HG03354 (cell line): ENCODE results near the gene PUS7L.

Experiments
- ATAC-seq: cut with Tn5 transposase; IDR thresholded peaks from one replicate; pipeline ENCODE4 v1.9.1; 2021; ENCODE audit warnings: mild to moderate bottlenecking; ENCODE audit not compliant: unreplicated experiment, poor library complexity, severe bottlenecking

The PUS7L gene

DNA sequence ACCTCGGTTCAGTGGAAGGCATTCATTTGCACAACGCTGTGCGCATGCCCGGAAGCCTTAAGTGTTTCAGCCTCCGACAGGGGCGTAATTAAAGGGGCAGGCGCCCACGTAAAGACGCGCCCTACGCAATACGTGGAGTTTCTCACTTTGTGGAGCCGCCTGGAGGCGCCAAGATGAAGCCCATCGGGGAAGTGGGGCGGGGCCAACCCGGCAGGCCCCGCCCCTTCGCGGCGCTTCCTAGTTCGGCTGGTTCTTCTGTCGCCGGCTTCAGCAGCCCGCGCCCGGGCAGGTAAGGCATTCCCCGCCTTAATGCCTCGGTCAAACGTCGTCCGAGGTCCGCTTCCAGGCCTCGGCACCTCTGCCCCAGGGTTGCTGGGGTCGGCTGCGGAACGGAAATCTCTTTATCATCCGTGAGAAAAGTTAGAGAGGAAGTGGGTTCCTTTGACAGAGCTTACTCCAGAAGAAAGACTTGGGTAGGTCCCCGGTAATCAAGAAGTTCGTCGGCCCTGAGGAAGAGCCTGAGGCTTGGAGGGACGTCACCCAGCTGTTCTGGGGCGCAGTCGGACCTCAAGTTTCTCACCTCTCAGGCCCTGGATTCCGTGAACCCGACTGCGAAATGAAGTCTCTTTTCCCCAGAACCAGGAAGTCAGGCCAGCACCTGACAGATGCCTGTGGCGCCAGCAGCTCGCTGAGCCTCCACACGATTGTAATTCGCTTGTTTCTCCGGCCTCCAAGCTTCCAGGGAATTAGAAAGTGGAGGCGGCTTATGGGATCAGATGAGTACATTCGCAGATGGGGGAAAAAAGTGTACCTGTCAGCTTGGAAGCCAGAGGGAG is at the start of gene PUS7L, which contains the start of gene IRAK4:
TSS of gene PUS7L (minus strand) at position 63 of the 836 bp plus-strand sequence. CDS start 3,545 bp downstream, outside the sequence.
TSS of gene IRAK4 (plus strand) at position 224 of the 836 bp plus-strand sequence. CDS start 9,161 bp downstream, outside the sequence.
- ATAC-seq, result peak; percentile 97

DNA sequence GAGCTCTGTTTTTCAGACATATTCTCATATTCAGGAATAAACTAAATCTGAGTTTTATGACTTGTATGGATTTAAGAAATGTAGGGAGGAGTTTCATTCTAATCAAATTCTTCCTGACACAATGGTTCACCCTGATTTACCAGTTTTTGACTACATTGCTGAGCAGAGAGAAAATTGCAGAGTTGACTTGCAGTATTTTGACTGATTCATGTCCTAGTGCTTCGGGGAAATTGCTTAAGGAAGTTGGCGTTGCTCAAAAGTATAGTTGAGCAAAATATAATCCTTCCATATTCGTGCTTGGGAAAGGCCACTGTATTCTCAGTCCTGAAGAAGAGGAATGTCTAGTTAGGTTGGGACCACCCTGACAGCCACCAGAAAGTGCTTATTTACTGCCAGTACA is 48.8 kb upstream of the PUS7L start:
- no peak for ATAC-seq

- ATAC-seq, result no peak
Observed at GRCh38 chr12:43806737-43807072, 48.1 kb upstream of the PUS7L start.

- ATAC-seq, result peak; percentile 96
Observed at GRCh38 chr12:43805860-43806736, 47.5 kb upstream of the PUS7L start, which contains the start of gene TWF1. Gene TWF1, minus strand, starts transcription at chr12:43806317. Its CDS starts 72 bp downstream, at chr12:43806245.

- peak; percentile 33 for ATAC-seq
Observed at GRCh38 chr12:43805149-43805859, 46.7 kb upstream of the PUS7L start.

DNA sequence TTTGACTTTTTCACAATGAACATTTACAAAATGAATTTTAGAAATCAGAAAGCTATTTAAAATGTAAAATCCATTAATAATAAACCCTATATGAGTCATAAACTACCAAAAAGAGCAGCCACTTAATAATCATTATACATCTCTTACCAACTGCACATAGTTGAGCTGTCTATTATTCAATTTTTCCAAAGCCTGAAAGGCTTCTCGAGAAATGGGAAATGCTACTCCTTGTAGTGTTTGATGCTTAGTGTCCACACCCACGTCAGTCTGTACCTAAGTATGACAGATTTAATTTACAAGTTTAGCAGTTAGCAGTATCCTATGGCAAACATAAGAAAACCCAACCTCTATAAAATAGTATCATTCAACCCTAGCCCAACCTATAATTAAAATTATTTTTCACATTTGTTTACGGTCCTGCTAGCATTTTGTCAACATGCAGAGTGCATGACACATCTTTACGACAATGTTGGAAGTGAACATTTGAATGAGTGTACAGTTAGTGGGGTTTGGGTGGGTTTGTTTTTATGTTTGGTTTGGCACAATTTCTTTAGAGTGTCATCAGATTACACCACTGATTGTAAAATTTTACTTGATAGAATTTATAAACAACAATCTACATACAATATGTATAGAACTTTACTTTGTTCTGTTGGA is 39.1 kb upstream of the PUS7L start:
- ATAC-seq, result no peak

DNA sequence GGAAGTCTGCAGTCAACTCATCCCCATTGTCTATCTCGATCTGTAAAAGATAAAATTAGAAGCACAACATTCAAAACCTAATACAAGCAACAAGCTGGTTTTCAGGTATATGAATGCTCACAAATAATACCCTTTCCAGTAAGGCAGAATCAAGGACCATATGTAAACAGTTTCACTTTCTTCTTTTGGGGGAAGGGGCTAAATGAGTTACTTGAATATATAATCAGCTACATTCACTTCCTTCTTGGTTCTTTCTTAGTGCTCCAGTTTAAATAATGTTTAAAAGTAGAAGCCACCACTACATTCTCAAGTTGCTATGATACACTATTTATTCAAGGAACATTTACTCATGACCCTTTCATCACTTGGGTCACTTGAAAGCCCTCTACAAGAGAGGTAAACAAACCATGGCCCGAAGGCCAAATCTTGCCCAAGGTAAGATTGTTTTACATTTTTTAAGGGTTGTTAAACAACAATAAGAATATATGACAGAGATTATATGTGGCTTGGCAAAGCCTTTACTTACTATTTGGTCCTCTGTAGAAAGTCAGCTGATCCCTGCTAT is 37.2 kb upstream of the PUS7L start:
- ATAC-seq, result peak; percentile 61

DNA sequence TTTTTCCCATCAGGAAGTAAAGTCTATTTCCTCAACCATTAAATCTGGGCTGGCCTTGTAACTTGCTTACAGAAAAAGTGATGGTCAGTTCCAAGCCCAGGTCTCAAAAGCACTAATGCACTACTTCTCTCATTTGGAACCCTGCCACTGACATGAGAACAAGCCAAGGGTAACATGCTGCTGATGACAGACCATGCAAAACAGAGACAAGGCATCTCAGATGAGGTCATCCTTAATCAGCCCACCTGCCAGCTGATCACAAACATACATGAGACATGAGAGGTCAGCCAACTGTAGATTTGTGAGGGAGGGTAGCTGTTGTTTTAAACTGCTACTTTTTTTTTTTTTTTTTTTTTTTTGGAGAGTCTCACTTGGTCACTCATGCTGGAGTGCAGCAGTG is 31.4 kb upstream of the PUS7L start:
- peak; percentile 62 for ATAC-seq

DNA sequence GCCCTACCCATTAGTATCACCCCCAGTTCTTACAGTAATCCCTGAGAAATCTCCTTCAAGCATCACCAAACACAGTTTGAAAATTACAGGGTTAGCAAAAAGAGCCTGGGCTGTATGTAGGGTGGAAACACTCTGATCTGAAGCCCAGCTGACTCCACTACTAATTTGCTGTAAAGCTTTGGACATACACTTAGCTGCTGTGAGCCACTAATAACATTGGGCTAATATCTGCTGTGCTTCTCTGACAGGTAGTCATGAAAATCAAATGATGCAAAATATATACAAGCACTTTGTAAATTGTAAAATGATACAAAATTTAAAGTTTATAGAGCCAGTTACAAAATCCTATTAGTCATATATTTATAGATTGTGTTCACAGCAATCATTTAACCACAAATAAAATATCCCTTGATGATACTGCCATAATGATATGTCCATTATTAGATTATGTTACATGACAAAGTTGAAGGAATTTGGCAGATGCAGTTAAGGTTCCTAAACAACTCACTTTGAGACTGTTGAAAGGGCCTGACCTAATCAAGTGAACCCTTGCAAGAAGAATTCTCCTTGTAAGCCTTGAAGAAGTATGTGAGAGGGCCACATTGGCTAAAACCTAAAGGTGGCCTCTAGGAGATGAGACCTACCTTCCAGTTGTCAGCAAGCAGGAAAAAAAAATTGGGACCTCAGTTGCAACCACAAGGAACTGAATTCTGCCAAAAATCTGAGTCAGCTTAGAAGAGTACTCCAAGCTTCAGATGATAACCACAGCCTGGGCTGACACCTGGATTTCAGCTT is 28.5 kb upstream of the PUS7L start:
- ATAC-seq, result no peak

DNA sequence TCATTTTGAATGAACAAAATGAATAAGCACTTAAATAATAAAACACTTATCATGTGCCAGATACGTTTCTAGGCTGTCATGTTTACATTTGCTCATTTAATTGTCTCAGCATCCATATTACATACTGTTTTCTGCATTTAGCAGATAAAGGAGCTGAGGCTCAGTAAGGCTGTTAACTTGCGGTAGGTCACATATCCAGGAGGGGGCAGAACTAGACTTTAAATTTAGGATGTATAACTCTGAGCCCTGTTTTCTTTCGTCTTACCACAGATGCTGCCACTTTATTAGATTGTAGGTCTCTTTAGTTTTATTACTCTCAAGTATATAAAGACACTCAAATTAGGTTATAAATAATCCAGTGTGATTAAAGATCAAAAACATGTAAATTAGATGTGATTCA is 17.9 kb upstream of the PUS7L start:
- ATAC-seq, result peak; percentile 49

DNA sequence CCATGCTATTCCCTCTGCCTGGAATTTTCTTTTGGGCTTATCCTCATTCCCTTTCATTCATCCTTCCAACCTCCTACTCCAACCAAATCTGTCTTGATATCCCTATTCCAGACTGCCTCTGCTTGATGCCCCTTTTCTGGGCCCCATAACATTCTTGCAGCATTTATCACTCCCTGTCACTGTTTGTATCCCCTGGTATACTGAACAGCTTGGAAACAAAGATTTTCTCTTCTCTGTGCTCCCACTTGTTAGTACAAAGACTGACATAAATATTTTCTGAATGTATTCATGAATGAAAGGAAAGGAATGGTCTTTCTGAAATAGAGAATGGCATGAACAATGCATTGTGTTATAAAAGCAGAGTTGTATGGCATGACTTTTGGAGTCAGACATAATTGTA is 7.7 kb upstream of the PUS7L start:
- no peak for ATAC-seq

GRCh38 chr12:43764528-43764927 is 5.9 kb upstream of the PUS7L start:
- no peak for ATAC-seq

GRCh38 chr12:43763769-43764168 is 5.2 kb upstream of the PUS7L start:
- ATAC-seq, result no peak

DNA sequence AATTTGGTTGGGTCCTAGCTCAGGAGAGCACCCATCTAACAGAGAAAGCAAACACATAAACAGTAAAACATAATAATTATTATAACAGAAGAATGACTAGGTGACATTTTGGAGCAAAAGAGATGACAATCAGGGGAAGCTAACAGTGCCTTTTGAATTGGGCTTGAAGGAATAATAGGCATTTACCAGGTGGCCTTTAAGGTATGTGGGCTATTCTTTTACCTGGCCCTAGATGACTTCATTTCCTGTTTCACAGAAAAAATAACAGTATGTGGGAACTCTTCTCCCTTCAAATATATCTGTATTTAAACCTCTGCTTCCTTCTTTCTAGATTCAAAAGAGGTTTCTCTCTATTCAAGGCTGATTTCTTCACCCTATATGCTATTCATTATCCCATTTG is 4.0 kb upstream of the PUS7L start:
- ATAC-seq, result no peak

DNA sequence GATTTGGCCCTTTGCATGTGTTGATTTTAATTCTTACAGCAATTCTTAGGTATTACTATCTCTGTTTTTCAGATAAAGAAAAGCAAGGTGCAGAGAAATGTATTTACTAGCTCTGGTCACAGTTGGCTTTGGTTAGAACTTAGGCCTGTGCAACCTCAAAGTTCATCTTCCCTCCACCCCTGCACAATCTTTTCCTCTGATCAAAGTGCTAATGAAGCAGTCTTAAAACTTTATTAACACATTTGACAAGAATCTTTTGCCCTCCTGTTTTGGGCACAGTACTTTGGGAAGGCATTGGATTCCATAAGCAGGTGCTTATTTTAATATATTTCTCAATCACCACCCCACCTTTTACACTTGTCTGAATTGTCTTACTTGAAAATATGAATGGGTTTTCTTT is 2.9 kb upstream of the PUS7L start:
- no peak for ATAC-seq

- no peak for ATAC-seq
Observed at GRCh38 chr12:43760396-43760795, 1.8 kb upstream of the PUS7L start.

DNA sequence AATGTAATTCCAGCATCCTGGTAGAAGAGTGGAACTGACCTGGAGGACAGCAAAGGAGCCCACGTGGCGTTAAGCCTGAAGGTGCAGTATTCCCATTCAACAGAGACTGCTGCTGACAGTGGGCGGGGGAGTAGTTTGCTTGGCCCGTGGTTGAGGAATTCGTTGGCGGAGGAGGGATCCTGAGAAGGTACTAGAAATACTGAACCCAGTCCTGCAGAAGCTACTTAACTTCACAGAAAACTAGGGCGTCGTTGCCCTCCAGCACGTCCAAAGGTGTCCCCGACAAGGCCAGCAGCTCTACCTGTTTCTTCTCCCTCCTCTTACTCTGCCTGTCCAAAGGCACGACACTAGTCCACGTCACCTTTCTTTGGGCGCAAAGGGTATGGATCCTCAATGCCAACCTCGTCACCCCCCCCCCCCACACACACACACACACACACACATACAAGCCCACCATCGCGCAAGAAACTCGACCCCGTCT is 303 bp downstream of the PUS7L start:
- ATAC-seq, result peak; percentile 6

DNA sequence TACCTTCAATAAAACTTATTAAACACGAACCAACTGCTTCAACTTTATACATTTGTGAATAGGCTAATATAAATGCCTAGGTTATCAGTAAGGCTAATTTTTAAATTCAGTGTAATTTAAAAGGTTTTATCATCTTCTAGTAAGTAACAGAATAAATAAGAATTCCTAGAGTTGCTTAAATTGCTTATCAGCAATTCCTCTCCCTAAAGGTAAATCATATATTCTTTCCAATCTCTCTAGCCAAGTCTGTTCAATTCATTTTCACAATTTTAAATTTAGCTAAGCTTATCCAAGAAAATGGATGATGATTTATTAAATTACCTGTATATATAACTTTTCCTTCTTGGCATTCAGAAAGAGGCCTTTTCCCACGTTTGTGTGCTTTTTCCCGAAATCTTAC is 4.6 kb downstream of the PUS7L start:
- no peak for ATAC-seq
